Thymus (tissue), 14 donors: ENCODE results near the gene CILP2. TPM values are rescaled to one million over a fixed set of nuclear protein-coding genes. Genes with fewer than 3 reads are reported as not detected.

Experiments used
- DNase-seq, 9 donors: peaks; one replicate each; pipeline ENCODE4 v3.0.0-alpha.2; 2013; ENCODE audit warnings: low spot score in 9 of 9, low read depth in 6 of 9, missing footprints in 1 of 9
- H3K27ac ChIP-seq, 2 donors: one replicate each; pipeline ENCODE4 v1.5.1; 2013; ENCODE audit warnings: control low read depth in 1 of 2, low read depth in 1 of 2, low read length in 1 of 2, mild to moderate bottlenecking in 1 of 2, moderate library complexity in 1 of 2
- H3K27me3 ChIP-seq, 2 donors: one replicate each; pipeline ENCODE4 v1.5.1; 2013; ENCODE audit warnings: low read length in 1 of 2; ENCODE audit not compliant: control insufficient read depth in 2 of 2, insufficient read depth in 1 of 2
- H3K36me3 ChIP-seq, 2 donors: one replicate each; pipeline ENCODE4 v1.5.1; 2013; ENCODE audit warnings: low read length in 1 of 2, mild to moderate bottlenecking in 1 of 2, moderate library complexity in 1 of 2; ENCODE audit not compliant: control insufficient read depth in 2 of 2, insufficient read depth in 2 of 2
- H3K4me1 ChIP-seq, 2 donors: one replicate each; pipeline ENCODE4 v1.5.1; 2013; ENCODE audit warnings: low read length in 2 of 2; ENCODE audit not compliant: control insufficient read depth in 2 of 2, insufficient read depth in 2 of 2
- H3K4me3 ChIP-seq, 2 donors: one replicate each; pipeline ENCODE4 v1.5.1; 2013; ENCODE audit warnings: low read length in 2 of 2, control low read depth in 1 of 2, mild to moderate bottlenecking in 1 of 2
- H3K9me3 ChIP-seq, 2 donors: one replicate each; pipeline ENCODE4 v1.5.1; 2013; ENCODE audit warnings: low read length in 1 of 2, mild to moderate bottlenecking in 1 of 2; ENCODE audit not compliant: control insufficient read depth in 2 of 2, insufficient read depth in 1 of 2
- WGBS: extraction: QIAGEN DNeasy Blood & Tissue Kit; methylation state at CpG from one replicate; pipeline ENCODE4 v1.1.7; 2013; 5-methylcytosine and 5-hydroxymethylcytosine counted together
- long read RNA-seq, 10 donors: transcript quantifications; one replicate each; lab custom pipeline, GENCODE V29; 2026
- polyA plus RNA-seq: library from polyadenylated mRNA; stranded (reverse); fragments of 200-250 nt; gene quantifications from one replicate; pipeline ENCODE4 v1.2.3, GENCODE V29; 2013
- total RNA-seq: library from RNA; stranded (reverse); fragments of 120-200 nt; gene quantifications from one replicate; pipeline ENCODE4 v1.2.4, GENCODE V29; 2013
- donor health status: healthy.

Gene CILP2
- total RNA-seq (0.09 TPM), polyA plus RNA-seq (0.23 TPM)
- long read RNA-seq, donor 1 = 0 reads
- long read RNA-seq, donor 2 = 0 reads
- long read RNA-seq, donor 3 = 0 reads
- long read RNA-seq, donor 4 = 0 reads
- long read RNA-seq, donor 5 = 0 reads
- long read RNA-seq, donor 6 = 0 reads
- long read RNA-seq, donor 7 = 0 reads
- long read RNA-seq, donor 8 = 0 reads
- long read RNA-seq, donor 9 = 0 reads
- long read RNA-seq, donor 10 = 0 reads

- H3K27ac ChIP-seq = no peak within 1 kb of the TSS
- peaks cover 16 to 32% of the 10 kb centered on the region in 2 donors for H3K4me1 ChIP-seq
- 8% methylated on average over 56 of the region's 56 CpGs for WGBS
- peak in 2 of 9 donors; percentile 46 to 47 for DNase-seq
- H3K27me3 ChIP-seq = peaks cover 40 to 64% of the 10 kb centered on the region in 2 donors
- H3K4me3 ChIP-seq = peak within 1 kb of the TSS in 1 of 2 donors; percentile 31
- peaks cover 0 to 19% of the 10 kb centered on the region in 2 donors for H3K9me3 ChIP-seq
- no peaks in the 10 kb centered on the region for H3K36me3 ChIP-seq
Measured at GRCh38 chr19:19538061-19538784, at the start of gene CILP2. Gene CILP2, plus strand, starts transcription at chr19:19538265. Its CDS starts 85 bp downstream, at chr19:19538350.

- Histone ChIP-seq H3K4me1 (peaks cover 27 to 59% of the 10 kb centered on the region in 2 donors), H3K9me3 (no peaks in the 10 kb centered on the region), H3K4me3 (peak overlapping the region in 1 of 2 donors; percentile 22), H3K27ac (peak overlapping the region; percentile 94 to 98), H3K36me3 (peaks cover 45 to 55% of the 10 kb centered on the region in 2 donors), H3K27me3 (no peaks in the 10 kb centered on the region)
- peak; percentile 81 to 98 (median 94) for DNase-seq
- 46% methylated on average over 14 of the region's 14 CpGs for WGBS
Measured at GRCh38 chr19:19488875-19489690, 49.0 kb upstream of the CILP2 start.

- Histone ChIP-seq H3K4me3 (no peak overlapping the region), H3K27ac (peak overlapping the region; percentile 94 to 98), H3K4me1 (peaks cover 27 to 56% of the 10 kb centered on the region in 2 donors), H3K9me3 (no peaks in the 10 kb centered on the region), H3K36me3 (peaks cover 52 to 61% of the 10 kb centered on the region in 2 donors), H3K27me3 (no peaks in the 10 kb centered on the region)
- 93% methylated on average over 9 of the region's 9 CpGs for WGBS
- DNase-seq = no peak
Measured at GRCh38 chr19:19489804-19490204, 48.3 kb upstream of the CILP2 start.

- Histone ChIP-seq H3K9me3 (no peaks in the 10 kb centered on the region), H3K36me3 (peaks cover 52 to 60% of the 10 kb centered on the region in 2 donors), H3K27ac (peak overlapping the region; percentile 94 to 98), H3K4me1 (peaks cover 27 to 52% of the 10 kb centered on the region in 2 donors), H3K27me3 (no peaks in the 10 kb centered on the region), H3K4me3 (no peak overlapping the region)
- 48% methylated on average over 20 of the region's 20 CpGs for WGBS
- peak; percentile 62 to 92 (median 79) for DNase-seq
Measured at GRCh38 chr19:19490214-19490968, 47.7 kb upstream of the CILP2 start.

- peaks cover 27 to 41% of the 10 kb centered on the region in 2 donors for H3K4me1 ChIP-seq
- no peaks in the 10 kb centered on the region for H3K27me3 ChIP-seq
- DNase-seq = no peak
- 98% methylated on average over 15 of the region's 15 CpGs for WGBS
- H3K9me3 ChIP-seq = no peaks in the 10 kb centered on the region
- H3K4me3 ChIP-seq = no peak overlapping the region
- H3K36me3 ChIP-seq = peaks cover 55 to 62% of the 10 kb centered on the region in 2 donors
- H3K27ac ChIP-seq = no peak overlapping the region
Measured at GRCh38 chr19:19491321-19492025, 46.6 kb upstream of the CILP2 start.

GRCh38 chr19:19492026-19492610, 45.9 kb upstream of the CILP2 start:
- no peak overlapping the region for H3K4me3 ChIP-seq
- no peaks in the 10 kb centered on the region for H3K9me3 ChIP-seq
- 98% methylated on average over 21 of the region's 21 CpGs for WGBS
- no peak for DNase-seq
- peaks cover 59 to 65% of the 10 kb centered on the region in 2 donors for H3K36me3 ChIP-seq
- H3K4me1 ChIP-seq = peaks cover 27 to 34% of the 10 kb centered on the region in 2 donors
- H3K27me3 ChIP-seq = no peaks in the 10 kb centered on the region
- H3K27ac ChIP-seq = no peak overlapping the region

- no peak overlapping the region for H3K4me3 ChIP-seq
- no peak overlapping the region for H3K27ac ChIP-seq
- H3K36me3 ChIP-seq = peaks cover 76 to 78% of the 10 kb centered on the region in 2 donors
- WGBS = 96% methylated on average over 15 of the region's 15 CpGs
- no peaks in the 10 kb centered on the region for H3K27me3 ChIP-seq
- H3K9me3 ChIP-seq = no peaks in the 10 kb centered on the region
- no peak for DNase-seq
- H3K4me1 ChIP-seq = peaks cover 13 to 16% of the 10 kb centered on the region in 2 donors
Measured at GRCh38 chr19:19493841-19494546, 44.1 kb upstream of the CILP2 start.
